ENCODE results near the gene PTBP1. TPM values are rescaled to one million over a fixed set of nuclear protein-coding genes. Genes with fewer than 3 reads are reported as not detected.
A peak's percentile ranks its signal among the peaks of the same experiment; 100 is the strongest.

The PTBP1 gene
- total and polyA plus RNA-seq, 2 of the 13 experiments (the other 11 are each of a cell fraction or from before 2014, with no cell fraction given), result 195 to 288 TPM

- H4K20me1 ChIP-seq (ENCODE audit: insufficient read depth, low read length), result no peaks in the 10 kb centered on the region
- peak overlapping the region in 1 of 3 experiments; percentile 20; a peak in 1 of 6 replicates for H3K4me3 ChIP-seq (replicated peaks in 1 of 3; ENCODE audit: insufficient read depth in 1 of 3, low read depth in 2 of 3, low read length in 3 of 3)
- H3K79me2 ChIP-seq (ENCODE audit: insufficient read depth, low read length), result peaks cover 5% of the 10 kb centered on the region
- no peaks in the 10 kb centered on the region for H3K27me3 ChIP-seq (ENCODE audit: control insufficient read depth in 1 of 2, insufficient read depth in 2 of 2, low read length in 2 of 2)
- peaks cover 49% of the 10 kb centered on the region for H3K4me1 ChIP-seq (ENCODE audit: insufficient read depth, low read length)
- H3K4me2 ChIP-seq (ENCODE audit: low read depth, low read length), result peak overlapping the region; percentile 34
- CTCF ChIA-PET (ENCODE audit: low intra/inter-chr PET ratio, low total read pairs), result no interaction called here
- intact Hi-C loops (cut with micrococcal nuclease; ENCODE audit: unreplicated experiment), result no loop called here
- no peak overlapping the region for H2AFZ ChIP-seq (ENCODE audit: low read length)
- 46% methylated on average over 28 of the region's 36 CpGs for WGBS (ENCODE audit: low lambda C conversion rate)
- no peaks in the 10 kb centered on the region for H3K36me3 ChIP-seq (replicated peaks in 1 of 2; ENCODE audit: control insufficient read depth in 1 of 2, insufficient read depth in 2 of 2, low read length in 2 of 2)
- H3K9ac ChIP-seq (ENCODE audit: insufficient read depth, low read depth, low read length), result peak overlapping the region; percentile 45
- in situ Hi-C loops (cut with HindIII; ENCODE audit: extremely low pct_ligation_motif_present, low pct_unique_long_range_greater_than_20kb), result no loop called here
- H3K9me3 ChIP-seq (ENCODE audit: low read length), result no peaks in the 10 kb centered on the region
- DNase-seq (ENCODE audit: low spot score) (peak; percentile 81), FAIRE-seq (peak; percentile 83), ATAC-seq (peak; percentile 41)
- no TSS peak for BruUV-seq (replicated peaks)
- H3K27ac ChIP-seq (ENCODE audit: extremely low read length, insufficient read depth, low read length), result peak overlapping the region; percentile 27
- POLR2A ChIA-PET, result interaction anchor here (0.6 to 0.9 kb wide), 2 partner anchors 20 to 175 kb away, joined by 3 to 4 read pairs; no protein-coding TSS in a partner anchor
- TF ChIP-seq ADNP (CRISPR knock-in tag; IDR thresholded peaks at IDR 0.05) (peak; percentile 35; the same call in 1 of the 2 replicates), ZNF432 (CRISPR knock-in tag; IDR thresholded peaks at IDR 0.05; ENCODE audit: borderline replicate concordance) (no peak), SP140L (CRISPR knock-in tag; IDR thresholded peaks at IDR 0.05; ENCODE audit: borderline replicate concordance) (peak; percentile 65; the same call in 1 of the 2 replicates), MAZ (IDR thresholded peaks at IDR 0.05; ENCODE audit: borderline replicate concordance, low read depth, low read length) (no peak), MAZ (CRISPR knock-in tag; IDR thresholded peaks at IDR 0.05; ENCODE audit: low read depth) (peak; percentile 84), SRSF4 (IDR thresholded peaks at IDR 0.05; ENCODE audit: low read depth, low read length, poor library complexity, severe bottlenecking) (no peak), ZNF564 (CRISPR knock-in tag; IDR thresholded peaks at IDR 0.05) (peak; percentile 82; the same call in 1 of the 2 replicates), ATF4 (CRISPR knock-in tag; IDR thresholded peaks at IDR 0.05) (peak in 1 of 2 experiments; percentile 71; a peak in 1 of 4 replicates), CTCF (CRISPR knock-in tag; IDR thresholded peaks at IDR 0.05) (no peak), ATF3 (CRISPR knock-in tag; IDR thresholded peaks at IDR 0.05) (peak; percentile 44; the same call in 1 of the 2 replicates), AHDC1 (CRISPR knock-in tag; IDR thresholded peaks at IDR 0.05; ENCODE audit: borderline replicate concordance) (no peak), EEA1 (CRISPR knock-in tag; IDR thresholded peaks at IDR 0.05; ENCODE audit: borderline replicate concordance) (no peak; the same call in 1 of the 2 replicates)
These were observed 18.2 kb upstream of the PTBP1 start for GRCh38 chr19:778910-779653.
